OCI-LY1 (cell line): Measurements from ENCODE around the gene ZNF334.

Experiments
- EZH2 ChIP-seq: fragments of 200-600 bp; sonication (generic), shearing (Covaris generic); IDR thresholded peaks from 2 replicates; pipeline ENCODE4 v1.8.0; 2017; ENCODE audit warnings: borderline replicate concordance, mixed run types, mild to moderate bottlenecking, antibody characterized with exemption, low read length, moderate library complexity, mixed read lengths
- TF ChIP-seq, protein P1 (sequence below): fragments of 200-600 bp; sonication (generic), shearing (Covaris generic); IDR thresholded peaks from 2 replicates; pipeline ENCODE4 v1.5.1; 2017; ENCODE audit warnings: mild to moderate bottlenecking, antibody characterized with exemption, low read length, moderate library complexity, mixed read lengths

DNA sequence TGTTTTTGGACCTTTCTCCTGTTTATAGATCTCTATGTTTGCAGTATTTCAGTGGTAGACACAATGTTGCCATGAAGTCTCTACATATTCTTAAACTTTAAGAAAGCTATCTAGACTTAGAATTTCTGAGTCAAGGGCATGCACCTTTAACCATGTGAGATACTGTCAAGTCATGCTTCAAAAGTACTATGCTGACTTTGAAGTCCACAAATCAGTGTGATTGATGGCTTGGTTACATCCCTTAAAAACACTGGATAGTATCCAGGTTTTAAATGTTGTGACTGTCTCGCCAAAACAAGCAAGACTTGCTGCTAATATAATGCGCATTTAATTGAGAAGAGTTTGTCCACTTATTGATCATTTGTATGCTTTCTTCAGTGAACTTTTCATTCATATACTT, 30.5 kb downstream of the ZNF334 start:
- TF ChIP-seq, protein P1, sequence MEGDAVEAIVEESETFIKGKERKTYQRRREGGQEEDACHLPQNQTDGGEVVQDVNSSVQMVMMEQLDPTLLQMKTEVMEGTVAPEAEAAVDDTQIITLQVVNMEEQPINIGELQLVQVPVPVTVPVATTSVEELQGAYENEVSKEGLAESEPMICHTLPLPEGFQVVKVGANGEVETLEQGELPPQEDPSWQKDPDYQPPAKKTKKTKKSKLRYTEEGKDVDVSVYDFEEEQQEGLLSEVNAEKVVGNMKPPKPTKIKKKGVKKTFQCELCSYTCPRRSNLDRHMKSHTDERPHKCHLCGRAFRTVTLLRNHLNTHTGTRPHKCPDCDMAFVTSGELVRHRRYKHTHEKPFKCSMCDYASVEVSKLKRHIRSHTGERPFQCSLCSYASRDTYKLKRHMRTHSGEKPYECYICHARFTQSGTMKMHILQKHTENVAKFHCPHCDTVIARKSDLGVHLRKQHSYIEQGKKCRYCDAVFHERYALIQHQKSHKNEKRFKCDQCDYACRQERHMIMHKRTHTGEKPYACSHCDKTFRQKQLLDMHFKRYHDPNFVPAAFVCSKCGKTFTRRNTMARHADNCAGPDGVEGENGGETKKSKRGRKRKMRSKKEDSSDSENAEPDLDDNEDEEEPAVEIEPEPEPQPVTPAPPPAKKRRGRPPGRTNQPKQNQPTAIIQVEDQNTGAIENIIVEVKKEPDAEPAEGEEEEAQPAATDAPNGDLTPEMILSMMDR, result no peak
- TF ChIP-seq EZH2, result no peak
